Fibroblast of gingiva (primary cell): ENCODE measurements around the gene HDAC9.
A peak's percentile ranks its signal among the peaks of the same experiment; 100 is the strongest.
"Not testable (repeated sequence)": the region's sequence is repeated elsewhere in the genome, so short reads cannot be mapped to it uniquely, and the experiment has no call there.

ENCODE experiments used
- DNase-seq: peaks from one replicate; pipeline ENCODE4 v3.0.0-alpha.2; 2011; ENCODE audit warnings: low read depth

HDAC9 gene

GRCh38 chr7:19024261-19024660, 528.7 kb downstream of the HDAC9 start:
- DNase-seq: peak; percentile 79

GRCh38 chr7:19026888-19027287, 531.3 kb downstream of the HDAC9 start:
- peak; percentile 21 for DNase-seq

GRCh38 chr7:19030281-19030680, 534.7 kb downstream of the HDAC9 start:
- peak; percentile 21 for DNase-seq

- DNase-seq: not testable (repeated sequence)
Observed at GRCh38 chr7:19032942-19033341, 537.4 kb downstream of the HDAC9 start.

- peak; percentile 17 for DNase-seq
Observed at GRCh38 chr7:19051767-19052375, 556.3 kb downstream of the HDAC9 start.
